Muscle layer of duodenum (tissue), 2 donors: ENCODE data around the gene ZDHHC11.
"Not testable (repeated sequence)": the region's sequence is repeated elsewhere in the genome, so short reads cannot be mapped to it uniquely, and the experiment has no call there.

Source experiments
- H3K27ac ChIP-seq: one replicate; pipeline ENCODE4 v1.7.0; 2013; ENCODE audit warnings: mild to moderate bottlenecking, low read length
- H3K27me3 ChIP-seq: one replicate; pipeline ENCODE4 v1.7.0; 2013; ENCODE audit warnings: low read depth, mild to moderate bottlenecking, control low read depth, low read length
- H3K36me3 ChIP-seq, 2 donors: one replicate each; pipeline ENCODE4 v1.7.0; 2013; ENCODE audit warnings: low read length in 2 of 2, control low read depth in 1 of 2, mild to moderate bottlenecking in 1 of 2; ENCODE audit not compliant: insufficient read depth in 2 of 2, control insufficient read depth in 1 of 2
- H3K4me1 ChIP-seq, 2 donors: one replicate each; pipeline ENCODE4 v1.7.0; 2013; ENCODE audit warnings: low read length in 2 of 2, mild to moderate bottlenecking in 2 of 2, control low read depth in 1 of 2, moderate library complexity in 1 of 2; ENCODE audit not compliant: insufficient read depth in 2 of 2, control insufficient read depth in 1 of 2
- H3K4me3 ChIP-seq, 2 donors: one replicate each; pipeline ENCODE4 v1.7.0; 2013; ENCODE audit warnings: low read length in 2 of 2, low read depth in 1 of 2, mild to moderate bottlenecking in 1 of 2
- H3K9me3 ChIP-seq, 2 donors: one replicate each; pipeline ENCODE4 v1.7.0; 2013; ENCODE audit warnings: low read length in 2 of 2, control low read depth in 1 of 2, mild to moderate bottlenecking in 1 of 2; ENCODE audit not compliant: control insufficient read depth in 1 of 2
- donor health status: healthy.

ZDHHC11 gene

GRCh38 chr5:770585-770984 lies 80.2 kb downstream of the ZDHHC11 start:
- not testable (repeated sequence) for H3K27me3 ChIP-seq, H3K27ac ChIP-seq, H3K4me3 ChIP-seq, H3K4me1 ChIP-seq, H3K9me3 ChIP-seq
- H3K36me3 ChIP-seq, result peaks cover 0 to 15% of the 10 kb centered on the region in 2 donors

- H3K9me3 ChIP-seq, H3K27ac ChIP-seq, H3K4me3 ChIP-seq, H3K4me1 ChIP-seq, H3K27me3 ChIP-seq: not testable (repeated sequence)
- H3K36me3 ChIP-seq, result peaks cover 0 to 15% of the 10 kb centered on the region in 2 donors
These were observed 81.2 kb downstream of the ZDHHC11 start for GRCh38 chr5:769485-770145.

GRCh38 chr5:766666-767431 lies 83.9 kb downstream of the ZDHHC11 start:
- H3K4me1 ChIP-seq, result no peaks in the 10 kb centered on the region
- no peak overlapping the region for H3K27ac ChIP-seq

GRCh38 chr5:765948-766631 lies 84.7 kb downstream of the ZDHHC11 start:
- Histone ChIP-seq H3K27me3 (no peaks in the 10 kb centered on the region), H3K4me1 (no peaks in the 10 kb centered on the region), H3K27ac (no peak overlapping the region), H3K9me3 (no peaks in the 10 kb centered on the region), H3K4me3 (no peak overlapping the region), H3K36me3 (peaks cover 0 to 23% of the 10 kb centered on the region in 2 donors)

More at GRCh38 chr5:766666-767431, 83.9 kb downstream of the ZDHHC11 start:
- peaks cover 0 to 23% of the 10 kb centered on the region in 2 donors for H3K36me3 ChIP-seq
- H3K27me3 ChIP-seq, result no peaks in the 10 kb centered on the region
- H3K4me3 ChIP-seq, result no peak overlapping the region
- no peaks in the 10 kb centered on the region for H3K9me3 ChIP-seq

- no peaks in the 10 kb centered on the region for H3K9me3 ChIP-seq
- peaks cover 0 to 23% of the 10 kb centered on the region in 2 donors for H3K36me3 ChIP-seq
These were observed 86.6 kb downstream of the ZDHHC11 start for GRCh38 chr5:763998-764781.

GRCh38 chr5:763397-763796 lies 87.4 kb downstream of the ZDHHC11 start:
- H3K9me3 ChIP-seq, result no peaks in the 10 kb centered on the region
- peaks cover 11 to 21% of the 10 kb centered on the region in 2 donors for H3K4me1 ChIP-seq
- H3K4me3 ChIP-seq, result no peak overlapping the region
- no peaks in the 10 kb centered on the region for H3K27me3 ChIP-seq
- H3K36me3 ChIP-seq, result peaks cover 0 to 23% of the 10 kb centered on the region in 2 donors
- no peak overlapping the region for H3K27ac ChIP-seq

More at GRCh38 chr5:763998-764781, 86.6 kb downstream of the ZDHHC11 start:
- Histone ChIP-seq H3K4me3 (no peak overlapping the region), H3K27ac (no peak overlapping the region), H3K4me1 (peaks cover 5 to 13% of the 10 kb centered on the region in 2 donors), H3K27me3 (no peaks in the 10 kb centered on the region)

GRCh38 chr5:762996-763395 lies 87.8 kb downstream of the ZDHHC11 start:
- H3K36me3 ChIP-seq, result peaks cover 0 to 23% of the 10 kb centered on the region in 2 donors
- not testable (repeated sequence) for H3K27ac ChIP-seq, H3K4me3 ChIP-seq, H3K9me3 ChIP-seq, H3K27me3 ChIP-seq
- H3K4me1 ChIP-seq, result peaks cover 15 to 25% of the 10 kb centered on the region in 2 donors

- Histone ChIP-seq H3K4me1 (peaks cover 23 to 34% of the 10 kb centered on the region in 2 donors), H3K27ac (no peak overlapping the region), H3K36me3 (peaks cover 0 to 22% of the 10 kb centered on the region in 2 donors), H3K9me3 (no peaks in the 10 kb centered on the region), H3K4me3 (no peak overlapping the region), H3K27me3 (no peaks in the 10 kb centered on the region)
These were observed 88.7 kb downstream of the ZDHHC11 start for GRCh38 chr5:761854-762710.

- Histone ChIP-seq H3K27ac (no peak overlapping the region), H3K4me1 (peaks cover 23 to 43% of the 10 kb centered on the region in 2 donors), H3K9me3 (no peaks in the 10 kb centered on the region), H3K27me3 (no peaks in the 10 kb centered on the region), H3K4me3 (no peak overlapping the region), H3K36me3 (peaks cover 0 to 13% of the 10 kb centered on the region in 2 donors)
These were observed 89.6 kb downstream of the ZDHHC11 start for GRCh38 chr5:761059-761771.
